BJ (cell line): Measurements from ENCODE around the gene NCOA1. TPM values are rescaled to one million over a fixed set of nuclear protein-coding genes. Genes with fewer than 3 reads are reported as not detected.
"Not testable (repeated sequence)": the region's sequence is repeated elsewhere in the genome, so short reads cannot be mapped to it uniquely, and the experiment has no call there.

ENCODE experiments used
- CTCF ChIA-PET: fragments of 350-600 bp; formaldehyde crosslinking; extraction: SDS; loops from one replicate; lab custom pipeline; 2021; ENCODE audit warnings: antibody characterized with exemption, inconsistent platforms; lab: Yijun Ruan, JAX
- POLR2A ChIA-PET: fragments of 300-600 bp; sonication (Branson Sonifier 250); formaldehyde crosslinking; extraction: SDS; loops from one replicate; lab custom pipeline; 2021; ENCODE audit warnings: antibody characterized with exemption; lab: Charles Lee
- DNase-seq: peaks from one replicate; pipeline ENCODE4 v3.0.0-alpha.2; 2011; ENCODE audit warnings: low read depth
- H3K27me3 ChIP-seq: 2 replicates; pipeline ENCODE4 v1.6.0; 2011; ENCODE audit warnings: low read length; ENCODE audit not compliant: control insufficient read depth, insufficient read depth
- H3K36me3 ChIP-seq: 2 replicates; pipeline ENCODE4 v1.5.1; 2011; ENCODE audit warnings: low read length; ENCODE audit not compliant: control insufficient read depth, insufficient read depth
- H3K4me3 ChIP-seq: 2 replicates; pipeline ENCODE4 v1.5.1; 2011; ENCODE audit warnings: low read depth, mild to moderate bottlenecking, control low read depth, low read length
- polyA plus RNA-seq: library from polyadenylated mRNA; depleted of rRNA; stranded (reverse); fragments of >200 nt; gene quantifications from 2 replicates; pipeline ENCODE4 v1.2.3, GENCODE V29; 2011
- TF ChIP-seq, protein P1 (sequence below): IDR thresholded peaks from 2 replicates; pipeline ENCODE4 v1.5.1; 2011; ENCODE audit warnings: low read depth, mild to moderate bottlenecking, control low read depth, inconsistent platforms, low read length, moderate library complexity; ENCODE audit not compliant: insufficient read depth

NCOA1 gene
- polyA plus RNA-seq, 1 experiment = 16.0 TPM

DNA sequence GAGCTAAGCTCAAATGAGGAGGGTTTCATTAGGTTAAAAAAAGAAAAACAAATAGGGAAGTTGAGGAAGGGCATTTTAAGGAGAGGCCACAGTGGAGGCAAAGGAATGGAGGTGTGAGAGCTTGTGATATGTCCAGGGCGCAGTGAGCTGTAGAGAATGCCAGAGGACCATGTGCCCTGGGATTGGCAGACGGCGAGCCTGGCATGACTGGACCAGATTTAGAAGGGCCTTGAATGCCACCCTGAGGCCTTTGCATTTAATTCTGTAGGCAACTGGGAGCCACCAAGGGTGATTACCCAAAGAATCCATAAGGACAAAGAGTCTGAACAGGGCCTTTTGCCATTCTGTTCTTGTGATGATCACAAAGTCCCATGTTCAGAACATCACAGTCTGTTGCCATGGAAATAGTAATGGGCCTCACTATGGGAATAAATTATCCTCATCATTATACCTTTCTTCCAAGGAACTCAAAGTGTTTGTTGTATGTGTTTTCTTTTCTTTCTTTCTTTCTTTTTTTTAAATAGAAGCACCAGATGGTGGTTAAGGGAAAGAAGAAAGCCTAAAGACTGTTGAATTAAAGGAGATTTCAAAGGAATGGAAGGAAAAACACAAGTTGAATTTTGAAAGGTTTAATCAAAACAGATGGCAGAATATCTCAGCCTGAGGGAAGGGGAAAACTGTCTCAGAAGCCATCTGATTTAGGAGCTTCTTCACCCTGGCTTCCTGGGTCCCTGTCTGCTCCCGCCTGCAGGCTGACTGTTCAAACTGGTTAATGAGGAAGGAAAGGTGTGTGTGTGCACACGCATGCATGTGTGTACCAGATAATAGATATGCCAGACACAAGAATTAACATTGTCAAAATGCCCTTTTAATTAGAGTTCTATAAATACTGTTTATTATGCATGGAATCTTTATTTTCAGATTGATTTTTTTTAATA is 31.6 kb upstream of the NCOA1 start:
- H3K4me3 ChIP-seq = no peak overlapping the region
- no peak for DNase-seq
- H3K27me3 ChIP-seq = peaks cover 2% of the 10 kb centered on the region; the same call in 1 of the 2 replicates
- POLR2A ChIA-PET = no interaction called here
- CTCF ChIA-PET = interaction anchor here (1.5 kb wide), 1 partner anchor 49 kb away, joined by 4 read pairs; no protein-coding TSS in a partner anchor
- TF ChIP-seq, protein P1, sequence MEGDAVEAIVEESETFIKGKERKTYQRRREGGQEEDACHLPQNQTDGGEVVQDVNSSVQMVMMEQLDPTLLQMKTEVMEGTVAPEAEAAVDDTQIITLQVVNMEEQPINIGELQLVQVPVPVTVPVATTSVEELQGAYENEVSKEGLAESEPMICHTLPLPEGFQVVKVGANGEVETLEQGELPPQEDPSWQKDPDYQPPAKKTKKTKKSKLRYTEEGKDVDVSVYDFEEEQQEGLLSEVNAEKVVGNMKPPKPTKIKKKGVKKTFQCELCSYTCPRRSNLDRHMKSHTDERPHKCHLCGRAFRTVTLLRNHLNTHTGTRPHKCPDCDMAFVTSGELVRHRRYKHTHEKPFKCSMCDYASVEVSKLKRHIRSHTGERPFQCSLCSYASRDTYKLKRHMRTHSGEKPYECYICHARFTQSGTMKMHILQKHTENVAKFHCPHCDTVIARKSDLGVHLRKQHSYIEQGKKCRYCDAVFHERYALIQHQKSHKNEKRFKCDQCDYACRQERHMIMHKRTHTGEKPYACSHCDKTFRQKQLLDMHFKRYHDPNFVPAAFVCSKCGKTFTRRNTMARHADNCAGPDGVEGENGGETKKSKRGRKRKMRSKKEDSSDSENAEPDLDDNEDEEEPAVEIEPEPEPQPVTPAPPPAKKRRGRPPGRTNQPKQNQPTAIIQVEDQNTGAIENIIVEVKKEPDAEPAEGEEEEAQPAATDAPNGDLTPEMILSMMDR = no peak
- H3K36me3 ChIP-seq = no peaks in the 10 kb centered on the region

DNA sequence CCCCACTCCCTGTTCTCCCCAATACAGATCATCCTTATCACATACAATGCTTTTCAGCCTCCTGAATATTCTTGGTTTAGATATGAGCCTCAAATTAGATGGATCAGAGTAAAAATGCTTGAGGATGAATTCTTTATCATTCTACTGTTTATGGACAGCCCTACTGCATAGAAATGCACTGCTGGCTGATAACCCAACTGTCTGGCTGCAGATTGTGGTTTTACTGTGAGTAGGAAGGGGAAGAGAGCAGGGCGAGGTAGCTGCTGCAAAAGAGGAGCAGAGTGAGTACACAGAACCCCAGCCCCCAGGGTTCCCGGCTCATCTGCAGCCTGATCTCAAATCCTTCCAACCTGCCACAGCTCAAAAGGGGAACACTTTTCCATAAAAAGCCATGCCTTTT is 29.4 kb upstream of the NCOA1 start:
- TF ChIP-seq, protein P1 = no peak
- Histone ChIP-seq H3K4me3 (no peak overlapping the region), H3K27me3 (peaks cover 3% of the 10 kb centered on the region; the same call in 1 of the 2 replicates), H3K36me3 (no peaks in the 10 kb centered on the region)
- no peak for DNase-seq
- CTCF ChIA-PET = interaction anchor here (1.4 to 1.7 kb wide), 2 partner anchors 11 to 52 kb away, joined by 3 to 4 read pairs; no protein-coding TSS in a partner anchor
- POLR2A ChIA-PET = no interaction called here

DNA sequence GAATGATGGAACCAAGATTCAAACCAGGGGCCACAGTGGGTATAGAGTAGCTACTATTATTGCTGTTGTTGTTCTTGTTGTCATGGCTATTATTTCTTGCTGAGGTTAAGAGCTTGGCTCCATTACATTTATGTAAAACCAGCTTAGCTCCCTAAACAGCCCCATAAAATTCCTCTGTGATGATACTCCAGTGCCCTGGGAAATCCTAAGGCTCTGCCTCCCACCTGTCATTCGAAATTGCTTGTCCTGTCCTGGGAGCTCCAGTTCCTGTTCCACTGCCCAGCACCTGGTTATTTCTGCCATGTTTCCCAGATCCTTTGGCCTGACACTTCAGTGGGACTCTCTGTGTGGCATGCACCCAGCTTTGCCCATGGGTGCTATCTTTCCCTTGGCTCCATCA is 27.8 kb upstream of the NCOA1 start:
- TF ChIP-seq, protein P1 = no peak
- ChIA-PET POLR2A (no interaction called here), CTCF (interaction anchor here (1.4 kb wide), 1 partner anchor 53 kb away, joined by 3 read pairs; no protein-coding TSS in a partner anchor)
- Histone ChIP-seq H3K27me3 (peaks cover 3% of the 10 kb centered on the region; the same call in 1 of the 2 replicates), H3K4me3 (no peak overlapping the region), H3K36me3 (no peaks in the 10 kb centered on the region)
- no peak for DNase-seq

DNA sequence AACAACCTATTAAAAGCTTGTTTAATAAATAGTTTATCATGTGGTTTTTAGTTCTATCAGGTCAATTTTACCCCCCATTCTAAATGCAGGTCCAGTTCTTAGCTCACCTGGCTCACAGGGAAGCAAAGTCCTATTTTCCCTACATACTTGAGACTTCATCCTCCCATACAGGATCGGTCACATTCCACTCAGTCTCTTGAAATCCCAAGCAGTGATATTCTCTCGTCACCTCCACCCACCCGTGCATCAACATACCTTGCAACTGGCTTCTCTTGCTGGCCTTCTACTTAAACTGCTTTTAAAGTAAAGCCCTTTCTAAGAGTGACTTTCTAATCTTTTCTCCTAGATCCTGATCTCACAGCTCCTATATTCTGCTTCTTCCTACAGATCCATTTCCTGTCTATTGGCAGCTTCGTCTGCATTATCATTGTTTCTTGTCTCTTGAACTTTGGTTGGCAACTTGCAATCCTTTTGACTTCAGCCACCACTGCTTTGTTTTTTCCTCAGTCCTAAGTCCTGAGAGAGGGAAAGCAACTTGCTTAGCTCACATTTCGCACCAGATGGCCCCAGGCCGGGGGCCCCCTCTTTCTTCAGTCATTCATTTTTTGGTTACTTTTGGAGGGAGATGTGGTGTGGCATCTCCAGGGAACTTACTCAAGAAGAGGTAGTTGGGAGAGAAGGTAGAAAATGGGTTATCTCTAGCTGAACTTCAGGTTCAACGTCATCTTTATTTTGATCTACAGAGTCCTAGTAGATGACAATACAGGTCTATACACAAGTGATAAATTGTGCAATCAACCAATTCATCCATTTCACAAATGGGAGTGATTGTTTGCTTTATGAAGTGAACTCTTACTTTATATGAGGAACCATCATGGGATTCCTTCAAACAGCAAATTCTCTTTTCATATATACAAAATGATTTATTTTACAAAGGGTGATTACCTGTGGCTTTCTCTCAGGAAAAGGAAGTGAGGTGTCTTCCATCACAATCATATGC is 23.9 kb upstream of the NCOA1 start:
- Histone ChIP-seq H3K27me3 (peaks cover 3% of the 10 kb centered on the region; the same call in 1 of the 2 replicates), H3K36me3 (no peaks in the 10 kb centered on the region), H3K4me3 (no peak overlapping the region)
- CTCF ChIA-PET = interaction anchor here (1.7 kb wide), 1 partner anchor 13 kb away, joined by 8 read pairs; no protein-coding TSS in a partner anchor
- POLR2A ChIA-PET = no interaction called here
- no peak for DNase-seq
- TF ChIP-seq, protein P1 = no peak

DNA sequence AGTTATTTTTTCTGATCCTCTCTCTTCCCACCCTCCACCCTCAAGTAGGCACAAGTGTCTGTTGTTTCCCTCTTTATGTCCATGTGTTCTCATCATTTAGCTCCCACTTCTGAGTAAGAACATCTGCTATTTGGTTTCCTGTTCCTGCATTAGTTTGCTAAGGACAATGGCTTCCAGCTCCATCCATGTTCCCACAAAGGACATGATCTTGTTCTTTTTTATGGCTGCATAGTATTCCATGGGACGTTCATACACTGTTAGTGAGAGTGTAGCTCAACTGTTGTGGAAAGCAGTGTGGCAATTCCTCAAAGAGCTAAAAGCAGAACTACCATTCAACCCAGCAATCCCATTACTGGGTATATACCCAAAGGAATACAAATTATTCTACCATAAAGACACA is 22.6 kb upstream of the NCOA1 start:
- CTCF ChIA-PET, POLR2A ChIA-PET, H3K27me3 ChIP-seq, H3K36me3 ChIP-seq, H3K4me3 ChIP-seq, DNase-seq: not testable (repeated sequence)
